GM21367 (cell line): ENCODE data around the gene CRTC1.

ENCODE experiments used
- ATAC-seq: cut with Tn5 transposase; IDR thresholded peaks from one replicate; pipeline ENCODE4 v1.9.1; 2021; ENCODE audit not compliant: unreplicated experiment

The CRTC1 gene, protein sequence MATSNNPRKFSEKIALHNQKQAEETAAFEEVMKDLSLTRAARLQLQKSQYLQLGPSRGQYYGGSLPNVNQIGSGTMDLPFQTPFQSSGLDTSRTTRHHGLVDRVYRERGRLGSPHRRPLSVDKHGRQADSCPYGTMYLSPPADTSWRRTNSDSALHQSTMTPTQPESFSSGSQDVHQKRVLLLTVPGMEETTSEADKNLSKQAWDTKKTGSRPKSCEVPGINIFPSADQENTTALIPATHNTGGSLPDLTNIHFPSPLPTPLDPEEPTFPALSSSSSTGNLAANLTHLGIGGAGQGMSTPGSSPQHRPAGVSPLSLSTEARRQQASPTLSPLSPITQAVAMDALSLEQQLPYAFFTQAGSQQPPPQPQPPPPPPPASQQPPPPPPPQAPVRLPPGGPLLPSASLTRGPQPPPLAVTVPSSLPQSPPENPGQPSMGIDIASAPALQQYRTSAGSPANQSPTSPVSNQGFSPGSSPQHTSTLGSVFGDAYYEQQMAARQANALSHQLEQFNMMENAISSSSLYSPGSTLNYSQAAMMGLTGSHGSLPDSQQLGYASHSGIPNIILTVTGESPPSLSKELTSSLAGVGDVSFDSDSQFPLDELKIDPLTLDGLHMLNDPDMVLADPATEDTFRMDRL

DNA sequence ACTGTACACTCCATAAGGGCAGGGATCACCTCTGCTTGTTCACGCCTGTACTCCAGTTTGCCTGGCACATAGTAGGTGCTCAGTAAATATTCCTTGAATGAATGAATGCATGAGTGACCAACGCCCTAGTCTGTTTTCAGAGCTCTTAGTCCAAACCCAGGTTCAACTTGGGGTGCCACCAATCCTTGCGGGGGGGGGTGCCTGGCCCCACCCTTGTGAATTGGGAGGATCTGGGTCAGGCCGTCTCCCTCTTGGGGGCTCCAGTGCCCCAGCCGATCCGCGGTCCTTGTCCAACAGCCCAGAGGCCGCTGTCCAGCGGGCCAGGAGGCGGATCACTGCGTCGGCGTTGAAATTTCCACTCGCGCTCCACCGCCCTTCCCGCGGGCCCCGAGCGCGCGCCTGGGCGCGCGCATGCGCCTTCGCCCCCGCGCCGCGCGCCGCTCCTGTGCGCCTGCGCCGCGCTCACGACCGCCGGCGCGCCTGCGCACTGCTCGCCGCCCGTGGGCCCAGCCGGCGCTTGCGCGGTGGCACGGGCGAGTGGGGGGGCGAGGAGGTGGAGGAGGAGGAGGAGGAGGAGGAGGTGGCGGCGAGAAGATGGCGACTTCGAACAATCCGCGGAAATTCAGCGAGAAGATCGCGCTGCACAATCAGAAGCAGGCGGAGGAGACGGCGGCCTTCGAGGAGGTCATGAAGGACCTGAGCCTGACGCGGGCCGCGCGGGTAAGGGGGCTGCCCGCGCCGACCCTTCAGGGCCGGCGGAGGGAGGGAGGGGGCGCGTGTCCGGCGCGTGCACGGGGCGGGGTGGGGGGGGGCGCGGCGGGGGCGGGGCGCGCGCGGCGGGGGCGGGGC is at the start of gene CRTC1:
TSS of gene CRTC1 (plus strand) at position 572 of the 849 bp plus-strand sequence. CDS start at position 595, 23 bp downstream.
- no peak for ATAC-seq

DNA sequence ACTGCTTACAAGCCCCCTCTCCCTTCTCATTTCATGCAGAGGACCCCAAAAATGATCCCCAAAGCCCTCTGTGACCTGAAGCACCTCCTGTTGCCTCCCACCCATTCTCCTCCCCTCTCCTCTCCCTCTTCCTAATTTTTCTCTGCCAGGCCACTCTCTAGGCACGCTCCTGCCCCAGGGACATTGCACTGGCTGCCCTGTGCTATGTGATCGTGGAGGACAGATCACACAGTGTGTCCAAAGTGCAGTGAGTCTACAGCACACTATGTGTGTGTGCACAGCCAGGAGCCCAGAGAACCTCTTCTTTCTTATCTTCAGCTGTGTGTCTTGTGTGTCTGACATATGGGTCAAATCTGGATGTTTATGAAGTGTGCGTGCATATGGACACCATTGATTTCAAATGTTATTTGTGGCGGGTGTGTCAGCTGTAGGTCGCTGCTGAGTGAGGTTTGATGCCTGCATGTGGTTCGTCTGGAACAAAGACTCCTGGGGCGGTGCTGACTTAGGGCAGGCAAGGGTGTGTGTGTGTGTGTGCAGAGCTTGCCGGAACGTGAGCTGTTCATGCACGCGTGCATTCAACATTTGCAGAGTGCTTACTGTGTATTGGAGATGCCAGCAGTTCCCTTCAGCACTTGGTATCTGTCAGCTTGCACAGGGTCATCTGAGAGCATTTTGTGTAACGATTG is 48.7 kb upstream of the CRTC1 start:
- no peak for ATAC-seq

DNA sequence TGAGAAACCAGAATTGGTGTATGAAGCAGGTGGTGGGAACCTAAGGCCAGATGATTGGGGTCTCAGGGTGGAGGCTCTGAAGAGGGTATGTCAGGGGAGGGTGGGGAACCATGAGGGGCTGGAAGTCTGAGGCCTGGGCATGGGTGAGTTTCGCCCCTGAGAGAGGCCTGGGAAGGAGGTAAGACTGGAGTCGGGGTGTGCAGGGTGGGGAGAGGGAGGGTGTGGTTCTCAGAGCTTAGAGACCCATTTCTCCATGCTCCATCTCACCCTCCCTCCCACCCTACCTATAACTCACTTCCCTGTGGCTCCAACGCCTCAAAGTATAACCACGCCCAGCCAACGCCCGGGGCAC is 47.7 kb upstream of the CRTC1 start:
- ATAC-seq = no peak

DNA sequence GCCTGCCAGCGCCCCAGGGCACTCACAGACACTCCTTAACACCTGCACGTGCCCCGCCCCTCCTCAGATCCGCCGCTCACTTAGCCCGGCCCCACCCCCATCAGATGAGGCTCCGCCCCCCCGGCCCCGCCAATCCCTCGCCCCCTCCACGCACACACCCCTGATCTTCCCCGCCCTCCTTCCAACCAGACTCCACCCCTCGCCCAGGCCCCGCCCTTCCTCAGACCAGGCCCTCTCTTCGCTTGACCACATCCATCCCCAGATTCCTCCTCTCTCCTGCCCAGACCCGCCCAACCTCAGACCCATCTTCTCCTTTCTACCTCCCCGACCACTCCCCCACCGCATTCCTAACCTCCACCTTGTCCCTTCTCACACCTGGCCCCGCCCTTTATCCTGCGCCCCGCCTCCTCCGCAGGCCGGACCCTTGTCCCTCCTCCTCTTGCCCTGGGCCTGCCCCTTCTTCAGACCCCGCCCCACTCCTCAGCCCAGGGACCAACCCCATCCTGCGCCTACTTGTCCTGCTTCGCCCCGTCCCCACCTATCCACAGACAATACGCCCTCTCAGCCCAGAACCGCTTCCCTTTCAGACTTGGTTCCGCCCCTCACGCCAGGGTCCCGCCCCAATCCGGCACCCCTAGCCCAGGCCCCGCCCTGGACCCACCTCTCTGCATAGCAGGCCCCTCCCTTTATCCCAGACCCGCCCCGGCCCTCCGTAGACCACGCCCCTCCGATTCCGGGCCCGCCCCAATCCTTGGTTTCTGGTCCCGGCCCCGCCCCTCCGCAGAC is 47.1 kb upstream of the CRTC1 start:
- ATAC-seq = peak; percentile 80

DNA sequence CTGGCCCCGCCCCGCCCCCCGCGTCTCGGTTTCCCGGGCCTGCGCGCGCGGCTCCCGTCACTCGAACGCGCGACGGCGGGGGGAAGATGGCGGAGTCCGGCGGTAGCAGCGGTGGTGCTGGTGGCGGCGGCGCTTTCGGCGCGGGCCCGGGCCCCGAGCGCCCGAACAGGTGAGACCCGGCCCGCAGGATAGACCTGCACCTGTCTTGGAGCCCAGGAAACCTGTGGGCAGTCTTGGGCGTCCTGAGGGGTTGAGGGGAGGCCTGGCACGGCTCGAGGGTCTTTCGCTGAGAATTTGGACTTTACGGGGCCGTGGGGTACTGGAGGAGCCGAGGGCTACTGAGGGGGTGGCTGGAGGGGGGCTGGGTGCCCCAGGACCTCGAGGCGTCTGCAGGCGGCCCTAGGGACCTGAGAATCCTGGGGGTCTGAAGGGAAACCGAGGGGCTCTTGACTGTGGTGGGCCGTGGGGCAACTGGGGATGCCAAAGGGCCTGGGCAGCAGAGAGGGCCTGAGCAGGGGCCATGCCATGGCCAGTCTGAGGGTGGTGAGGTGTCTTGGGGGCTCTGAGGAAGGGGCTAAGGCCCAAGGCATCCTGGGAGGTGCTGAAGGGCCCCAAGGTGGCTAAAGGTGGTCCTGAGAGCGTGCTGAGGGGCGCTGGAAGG is 46.4 kb upstream of the CRTC1 start, which contains the start of gene KLHL26:
TSS of gene KLHL26 (plus strand) at position 60 of the 661 bp plus-strand sequence. CDS start at position 87, 27 bp downstream.
- no peak for ATAC-seq

DNA sequence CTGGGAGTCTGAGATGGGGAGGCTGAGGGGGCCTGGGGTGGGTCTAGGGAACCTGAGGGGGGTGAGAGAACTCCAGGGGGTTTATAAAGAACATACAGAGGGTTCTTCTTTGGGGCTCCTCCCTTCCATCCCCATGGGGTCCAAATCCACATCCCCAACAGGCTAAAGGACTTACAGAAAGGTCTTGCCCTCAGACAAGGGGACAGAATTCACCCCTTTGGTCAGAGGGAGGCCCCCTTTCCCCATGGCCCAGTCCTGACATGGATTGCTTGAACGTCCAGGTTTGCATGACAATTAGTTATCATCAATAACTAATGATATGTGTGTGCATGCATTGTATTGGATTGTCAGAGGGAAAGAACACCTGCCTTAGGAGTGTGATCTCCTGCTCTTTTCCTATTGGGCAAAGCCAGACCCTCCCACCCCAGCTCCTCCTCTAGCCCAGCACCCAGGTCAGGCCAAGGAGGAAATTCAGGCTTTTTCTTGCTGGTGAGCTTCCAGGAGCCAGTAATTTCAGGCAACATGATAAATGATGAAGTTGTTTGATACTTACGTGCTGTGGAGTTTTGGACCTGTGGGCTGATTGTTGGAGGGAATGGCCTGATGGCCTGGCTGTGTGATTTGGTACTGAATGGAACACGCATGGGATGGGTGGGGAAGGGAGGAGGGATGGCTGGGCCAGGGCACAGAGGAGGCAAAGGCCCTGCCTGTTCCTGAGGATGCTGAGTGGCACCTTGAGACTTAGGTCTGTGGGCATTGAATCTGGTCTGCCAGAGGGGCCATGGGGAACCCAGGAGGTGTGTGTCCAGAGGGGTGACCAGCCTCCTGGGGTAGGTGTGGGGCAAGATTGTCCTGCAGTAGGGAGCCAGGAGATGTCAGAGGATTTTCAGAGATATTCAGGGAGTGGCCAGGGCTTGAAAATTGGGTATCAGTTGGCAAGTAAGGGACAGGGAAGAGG is 45.5 kb upstream of the CRTC1 start:
- ATAC-seq = no peak

DNA sequence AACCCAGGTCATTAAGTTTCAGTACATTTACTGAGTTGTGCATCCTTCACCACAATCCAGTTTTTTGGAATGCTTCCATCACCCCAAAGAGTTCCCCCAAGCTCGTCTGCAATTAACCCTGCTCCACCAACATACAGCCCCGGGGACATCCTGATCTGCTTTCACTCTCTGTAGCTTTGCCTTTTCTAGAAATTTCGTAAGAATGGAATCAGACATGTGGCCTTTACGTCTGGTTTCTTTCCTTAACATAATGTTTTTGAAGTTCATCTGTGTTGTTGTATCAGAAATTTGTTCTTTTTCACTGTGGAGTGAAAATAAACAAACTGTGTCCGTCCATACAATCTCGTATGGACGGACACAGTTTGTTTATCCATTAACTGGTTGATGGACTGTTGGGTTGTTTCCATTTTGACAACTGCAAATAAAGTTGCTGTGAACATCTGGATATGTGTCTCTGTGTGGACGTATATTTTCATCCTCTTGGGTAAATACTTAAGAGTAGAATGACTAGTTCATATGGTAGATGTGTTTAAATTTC is 43.7 kb upstream of the CRTC1 start:
- ATAC-seq = no peak

DNA sequence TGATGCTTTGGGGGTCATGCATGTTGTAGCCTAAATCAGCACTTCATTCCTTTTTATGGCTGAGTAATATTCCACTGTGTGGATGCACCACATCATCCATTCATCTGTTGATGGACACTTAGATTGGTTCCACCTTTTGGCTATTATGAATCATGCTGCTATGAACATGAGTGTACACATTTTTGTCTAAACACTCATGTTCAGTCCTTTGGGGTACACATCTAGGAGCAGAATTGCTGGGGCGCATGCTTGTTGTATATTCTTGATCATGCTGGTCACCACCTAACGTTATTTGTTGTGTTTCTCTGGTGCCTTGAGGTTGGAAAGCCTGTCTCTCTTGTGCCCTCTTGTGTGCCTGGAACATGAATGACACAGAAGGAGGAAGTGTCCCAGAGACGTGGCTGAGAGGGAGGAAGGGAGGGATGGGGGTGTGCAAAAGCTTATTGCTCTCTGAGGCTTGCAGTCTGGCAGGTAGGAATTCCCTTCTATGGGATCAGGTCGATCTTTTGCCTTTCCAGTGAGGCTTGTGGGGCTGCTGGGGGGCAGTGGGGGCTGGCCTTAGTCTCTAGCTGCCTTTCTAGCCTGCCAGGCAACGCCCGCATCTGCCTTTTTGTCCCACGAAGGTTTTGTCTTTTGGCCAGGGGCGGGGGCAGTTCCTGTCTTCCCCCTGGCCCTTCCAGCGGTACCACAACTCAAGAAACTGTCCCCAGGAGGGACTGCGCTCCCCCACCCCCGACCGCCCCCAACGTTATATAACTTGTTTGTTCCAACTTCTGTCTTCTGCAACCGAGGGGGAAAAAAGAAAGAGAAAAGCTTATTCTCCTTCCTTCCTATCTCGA is 39.1 kb upstream of the CRTC1 start:
- ATAC-seq = no peak

DNA sequence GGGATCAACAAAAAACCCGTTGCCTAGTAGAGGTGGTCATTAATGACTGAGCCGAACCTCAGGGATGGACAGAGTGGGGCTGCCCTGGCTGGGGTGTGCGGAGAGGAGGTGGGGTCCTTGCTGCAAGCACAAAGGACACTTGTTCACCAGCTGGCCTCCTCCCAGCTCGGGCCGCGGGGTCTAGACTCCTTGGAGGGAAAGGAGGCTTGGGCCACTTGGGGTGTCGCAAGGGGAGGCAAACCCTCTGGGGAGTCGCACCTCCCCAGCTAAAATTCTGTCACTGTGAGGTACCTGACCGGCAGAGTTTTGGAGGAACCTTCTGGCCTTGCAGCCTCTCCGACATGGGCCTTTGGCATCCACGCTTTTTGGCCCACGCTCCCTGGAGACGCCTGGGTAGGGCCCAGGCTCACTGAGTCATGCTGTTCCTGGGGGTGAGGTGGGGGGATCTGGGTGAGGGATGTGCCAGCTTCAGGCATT is 38.4 kb upstream of the CRTC1 start:
- no peak for ATAC-seq

DNA sequence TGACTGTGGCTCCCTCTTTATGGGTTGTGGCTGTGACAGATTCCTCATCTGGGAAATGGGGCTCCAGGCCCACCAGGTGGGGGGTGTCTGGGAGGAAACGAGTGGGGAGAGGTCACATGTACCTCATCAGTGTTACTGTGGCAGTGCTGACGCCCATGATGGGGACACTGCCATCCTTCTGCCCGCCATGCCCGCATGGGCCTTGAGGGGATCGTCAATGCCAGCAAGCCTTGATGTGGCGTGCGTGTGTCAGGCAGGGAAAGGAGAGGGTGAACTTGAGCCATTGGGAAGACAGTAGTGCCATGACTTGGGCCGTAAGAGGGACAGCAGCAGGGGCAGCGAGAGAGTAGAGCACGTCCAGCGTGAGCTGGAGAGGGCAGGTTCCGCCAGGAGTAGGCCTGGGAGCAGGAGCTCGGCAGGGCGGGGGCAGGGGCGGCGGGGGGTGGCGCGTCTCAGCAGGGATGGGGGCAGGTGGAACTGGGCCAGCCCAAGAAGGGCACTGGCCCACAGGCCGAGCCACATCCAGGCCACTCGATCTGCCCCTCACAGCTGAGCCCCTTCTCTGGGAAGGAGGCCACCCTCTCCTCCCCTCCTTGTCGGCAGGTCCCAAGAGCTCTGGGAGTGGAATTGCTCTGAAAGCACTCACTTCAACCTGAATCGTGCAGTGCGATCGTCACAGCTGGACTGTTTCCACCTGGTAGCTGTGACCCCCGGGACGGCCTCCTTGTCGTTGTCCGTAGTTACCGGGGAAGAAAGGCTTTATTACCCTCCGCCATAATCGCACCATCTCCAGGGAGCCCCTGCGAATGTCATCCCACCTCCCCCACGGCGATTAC is 36.7 kb upstream of the CRTC1 start:
- no peak for ATAC-seq

DNA sequence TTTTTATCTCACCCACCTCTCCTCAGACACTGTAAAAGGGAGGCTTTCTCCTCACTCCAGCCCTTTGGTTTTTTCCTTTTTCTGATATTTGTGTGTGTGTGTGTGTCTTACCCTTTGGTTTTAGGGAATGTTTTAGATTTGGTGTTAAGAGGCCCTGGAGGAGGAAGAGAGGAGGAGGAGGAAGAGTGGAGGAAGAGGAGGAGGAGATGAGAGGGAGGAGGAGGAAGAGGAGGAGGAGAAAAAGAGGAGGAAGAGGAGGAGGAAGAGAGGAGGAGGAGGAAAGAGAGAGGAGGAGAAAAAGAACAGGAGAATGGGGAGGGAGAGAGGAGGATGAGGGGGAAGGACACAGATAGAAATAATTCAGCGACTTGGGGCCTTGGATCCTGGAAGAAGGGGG is 36.1 kb upstream of the CRTC1 start:
- no peak for ATAC-seq

DNA sequence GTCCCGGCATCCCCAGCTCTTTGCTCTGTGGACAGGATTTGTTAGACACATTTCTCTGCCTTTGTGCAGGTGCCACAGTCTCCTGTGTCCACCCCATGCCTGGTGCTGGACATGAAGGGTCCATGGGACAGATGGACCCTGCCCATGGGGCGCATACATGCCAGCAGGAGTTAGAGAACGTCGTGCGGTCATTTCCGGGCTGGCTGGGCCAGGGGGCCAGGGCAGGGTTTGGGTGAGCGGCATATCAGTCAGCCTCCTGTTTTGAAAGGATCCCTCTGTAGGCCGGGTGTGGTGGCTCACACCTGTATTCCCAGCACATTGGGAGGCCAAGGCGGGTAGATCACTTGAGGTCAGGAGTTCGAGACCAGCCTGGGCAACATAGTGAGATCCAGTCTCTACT is 35.7 kb upstream of the CRTC1 start:
- no peak for ATAC-seq

DNA sequence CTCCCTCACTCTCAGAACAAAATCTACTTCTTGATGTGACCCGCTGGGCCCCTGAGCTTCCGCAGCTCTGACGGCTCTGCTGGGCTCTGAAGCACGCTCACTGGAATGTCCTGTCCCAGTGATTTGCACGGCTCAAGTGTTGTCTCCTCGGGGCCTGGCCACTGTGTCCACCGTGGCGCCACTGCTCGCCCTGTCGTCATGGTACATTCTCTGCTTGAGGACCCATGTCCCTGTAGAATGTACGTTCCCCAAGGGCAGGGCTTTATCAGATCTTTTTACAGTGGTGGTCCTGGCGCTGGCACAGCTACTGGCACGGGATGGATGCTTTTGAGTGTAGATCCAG is 34.5 kb upstream of the CRTC1 start:
- ATAC-seq = no peak

DNA sequence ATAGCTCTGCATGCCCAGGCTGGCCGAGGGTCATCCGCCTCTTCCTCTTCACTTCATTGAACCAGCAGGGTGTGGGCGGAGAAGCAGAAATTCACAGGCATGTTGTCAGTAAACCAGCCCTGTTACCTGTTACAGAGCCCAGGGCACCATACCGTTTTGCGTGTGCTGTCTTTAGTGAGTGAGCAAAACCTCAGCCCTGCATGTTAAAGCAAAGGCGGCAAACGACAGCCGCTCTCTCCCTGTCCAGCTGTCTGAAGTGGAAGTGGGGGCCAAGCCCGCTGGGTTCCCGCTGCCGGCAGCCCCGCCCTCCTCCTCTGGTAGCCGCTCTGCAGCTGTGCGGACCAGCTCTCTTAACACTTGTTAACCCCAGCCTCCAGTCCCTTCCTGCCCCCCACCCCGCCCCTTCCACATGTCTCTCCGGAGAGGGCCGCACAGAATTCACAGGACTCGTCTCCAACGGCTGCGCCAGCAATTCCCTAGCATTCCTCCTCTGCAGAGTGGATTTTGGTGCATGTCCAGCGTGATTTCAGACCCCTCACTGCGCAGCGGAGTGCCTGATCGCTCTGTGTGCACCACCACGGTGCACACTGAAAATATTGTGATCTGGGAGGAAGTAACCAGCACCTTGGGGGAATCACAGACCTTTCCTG is 34.0 kb upstream of the CRTC1 start:
- no peak for ATAC-seq

DNA sequence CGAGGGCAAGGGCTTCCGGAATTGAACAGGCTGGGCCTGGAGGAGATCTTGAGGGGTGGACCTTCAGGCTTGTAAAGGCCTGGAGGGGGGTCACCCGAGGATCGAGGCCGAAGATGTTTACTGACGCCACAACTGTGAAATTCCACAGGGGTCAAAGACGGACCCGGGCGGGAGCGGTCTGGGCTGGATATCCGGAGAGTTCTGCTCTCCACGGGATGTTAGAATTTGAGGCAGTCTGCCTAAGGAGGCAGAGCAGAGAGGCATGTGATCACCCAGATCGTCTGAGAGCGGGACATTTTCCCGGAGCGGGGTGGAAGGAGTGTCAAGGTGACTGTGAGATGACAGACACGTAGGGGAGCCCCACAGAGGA is 33.5 kb upstream of the CRTC1 start:
- no peak for ATAC-seq

DNA sequence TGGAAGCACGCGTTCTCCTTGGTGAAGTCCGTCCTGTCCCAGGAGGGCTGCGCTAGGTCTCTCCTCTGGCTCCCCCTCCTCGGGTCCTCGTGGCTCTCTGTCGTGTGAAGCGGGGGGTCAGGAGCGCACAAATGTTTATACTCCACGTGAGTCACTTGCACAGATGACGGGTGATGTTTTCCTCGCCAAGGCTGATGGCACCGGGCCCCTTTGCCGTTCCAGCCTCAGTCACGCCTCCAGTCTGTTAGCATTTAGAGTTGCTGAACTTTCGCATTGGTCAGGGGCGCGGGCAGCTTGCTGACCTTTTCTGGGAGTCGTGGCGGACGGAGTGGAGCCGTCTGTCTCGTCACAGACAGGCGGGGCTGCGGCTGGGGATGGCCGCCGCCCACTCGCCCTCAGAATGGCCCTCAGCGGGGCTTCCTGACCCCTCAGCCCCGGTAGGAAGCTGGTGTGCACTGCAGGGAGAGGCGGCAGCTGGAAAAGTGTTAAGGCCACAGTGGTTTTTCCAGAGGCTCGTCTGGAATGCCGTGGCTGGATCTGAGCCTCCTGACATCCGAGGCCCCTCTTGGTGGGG is 32.9 kb upstream of the CRTC1 start:
- no peak for ATAC-seq
